NCI-H510A treated with DMSO at 0.1 percent for 48 hours (cell line): ENCODE results near the gene DNAJA3.

Experiments used
- DNase-seq: peaks from one replicate; lab custom pipeline; 2025; lab: John Stamatoyannopoulos, UW

Gene DNAJA3

GRCh38 chr16:4474192-4474961, 48.7 kb downstream of the DNAJA3 start, which contains the start of gene NMRAL1:
Gene NMRAL1 (minus strand): TSS chr16:4474625. CDS start chr16:4474132, 493 bp downstream.
- DNase-seq = peak; percentile 78

DNA sequence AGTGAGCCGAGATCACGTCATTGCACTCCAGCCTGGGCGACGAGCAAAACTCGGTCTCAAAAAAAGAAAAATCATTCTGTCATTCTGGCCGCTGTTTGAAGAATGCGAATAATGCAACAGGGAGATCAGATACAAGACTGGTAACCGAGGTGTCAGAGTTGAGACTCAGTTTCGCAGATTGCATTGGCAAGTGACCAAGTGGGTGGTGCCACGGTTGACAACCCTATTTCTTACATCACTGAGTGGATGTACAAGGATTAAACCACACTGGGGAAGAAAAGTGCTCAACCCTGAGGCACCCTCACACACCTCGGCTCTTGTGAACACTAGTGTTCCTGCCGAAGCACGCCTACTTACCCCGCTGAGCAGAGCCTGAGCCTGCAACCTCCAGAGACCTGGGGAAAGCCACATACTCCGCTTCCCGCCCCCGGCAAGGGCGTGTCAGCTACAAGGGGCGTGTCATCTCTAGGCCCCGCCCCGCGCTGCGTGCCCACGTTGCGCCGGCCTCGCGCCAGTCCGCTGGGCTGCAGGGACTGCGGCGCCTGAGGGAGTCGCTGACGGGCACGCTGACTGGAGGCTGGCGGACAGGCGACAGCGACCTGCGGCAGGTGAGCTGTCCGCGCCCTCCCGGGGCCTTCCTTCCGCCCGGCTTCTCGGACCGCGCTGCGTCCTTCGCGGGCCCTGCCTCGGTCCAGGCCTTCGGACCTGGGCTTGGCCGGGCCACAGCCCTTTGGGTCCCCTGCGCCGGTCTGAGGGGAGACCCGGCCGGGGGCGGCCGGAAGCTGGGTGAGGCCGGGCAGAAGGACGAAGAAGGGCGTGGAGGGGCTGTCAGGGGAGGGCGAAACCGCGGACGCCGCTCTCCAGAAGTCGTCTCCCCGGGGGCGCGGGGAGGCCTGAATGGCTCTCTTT, 50.5 kb downstream of the DNAJA3 start, which contains the start of gene HMOX2:
Gene HMOX2, plus strand, starts transcription at position 519 of the 909 bp plus-strand sequence. CDS start 29,127 bp downstream, outside the sequence.
- peak; percentile 77 for DNase-seq

- DNase-seq = no peak
Observed at GRCh38 chr16:4477966-4478365, 52.3 kb downstream of the DNAJA3 start.

GRCh38 chr16:4481526-4481925, 55.9 kb downstream of the DNAJA3 start:
- DNase-seq = peak; percentile 28

GRCh38 chr16:4481963-4482362, 56.3 kb downstream of the DNAJA3 start:
- no peak for DNase-seq

- no peak for DNase-seq
Observed at GRCh38 chr16:4486126-4486893, 60.6 kb downstream of the DNAJA3 start.

DNA sequence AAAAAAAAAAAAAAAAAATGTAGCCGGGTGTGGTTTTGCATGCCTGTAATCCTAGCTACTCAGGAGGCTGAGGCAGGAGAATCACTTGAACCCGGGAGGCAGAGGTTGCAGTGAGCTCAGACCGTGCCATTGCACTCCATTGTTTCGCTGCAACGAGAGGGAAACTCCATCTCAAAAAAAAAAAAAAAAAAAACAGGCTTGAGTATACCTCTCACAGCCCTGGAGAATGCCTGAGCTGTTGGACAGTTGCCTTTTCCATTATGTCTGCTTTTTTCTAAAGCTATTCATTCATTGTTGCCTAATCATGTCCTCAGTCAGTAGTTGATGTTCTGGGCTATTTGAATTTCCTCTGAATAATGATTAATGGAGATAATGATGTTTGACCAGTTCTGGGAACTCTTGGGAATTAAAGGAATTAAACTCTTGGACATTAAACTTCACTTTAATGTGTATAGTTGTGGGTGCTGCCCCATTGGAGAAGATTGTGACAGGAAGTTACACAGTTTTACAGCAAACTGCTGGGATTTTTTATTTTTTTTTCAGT, 62.4 kb downstream of the DNAJA3 start:
- no peak for DNase-seq

DNA sequence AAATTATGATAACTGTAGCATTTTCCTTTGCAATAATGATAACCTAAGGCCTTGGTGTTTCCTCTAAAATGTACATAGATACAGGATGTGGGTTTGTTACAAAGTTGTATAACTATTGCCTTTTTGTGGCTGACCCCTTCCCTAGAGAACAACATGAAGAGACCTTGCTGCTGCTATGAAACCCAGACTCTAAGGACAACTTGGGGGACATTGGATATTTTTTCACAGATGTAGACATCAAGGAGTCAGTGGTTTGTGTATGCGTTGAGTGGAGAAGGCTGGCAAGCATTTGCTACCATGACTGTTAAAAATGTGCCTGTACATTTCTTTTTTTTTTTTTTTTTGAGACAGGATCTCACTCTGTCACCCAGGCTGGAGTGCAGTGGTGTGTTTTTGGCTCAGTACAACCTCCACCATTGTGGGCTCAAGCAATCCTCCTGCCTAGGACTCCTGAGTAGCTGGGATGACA, 62.9 kb downstream of the DNAJA3 start:
- DNase-seq = no peak

DNA sequence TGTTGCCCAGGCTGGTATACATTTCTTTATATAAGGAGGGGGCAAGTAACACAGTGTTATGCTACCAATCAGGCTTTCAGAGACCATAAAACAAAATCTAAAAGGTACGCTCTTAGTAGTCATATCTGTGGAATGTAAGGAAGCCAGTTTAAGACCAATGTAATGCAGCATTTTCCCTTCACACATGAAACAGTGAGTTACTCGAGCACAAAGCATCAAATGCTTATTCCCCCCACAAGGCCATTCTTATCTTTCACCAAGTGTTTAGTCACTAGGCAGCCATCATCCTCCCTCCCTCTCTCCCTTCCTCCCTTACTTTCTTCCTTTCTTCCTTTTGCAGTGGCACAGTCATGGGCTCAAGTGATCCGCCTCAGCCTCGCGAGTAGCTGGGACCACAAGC, 63.4 kb downstream of the DNAJA3 start:
- no peak for DNase-seq

- DNase-seq = no peak
Observed at GRCh38 chr16:4491898-4492297, 66.2 kb downstream of the DNAJA3 start.

DNA sequence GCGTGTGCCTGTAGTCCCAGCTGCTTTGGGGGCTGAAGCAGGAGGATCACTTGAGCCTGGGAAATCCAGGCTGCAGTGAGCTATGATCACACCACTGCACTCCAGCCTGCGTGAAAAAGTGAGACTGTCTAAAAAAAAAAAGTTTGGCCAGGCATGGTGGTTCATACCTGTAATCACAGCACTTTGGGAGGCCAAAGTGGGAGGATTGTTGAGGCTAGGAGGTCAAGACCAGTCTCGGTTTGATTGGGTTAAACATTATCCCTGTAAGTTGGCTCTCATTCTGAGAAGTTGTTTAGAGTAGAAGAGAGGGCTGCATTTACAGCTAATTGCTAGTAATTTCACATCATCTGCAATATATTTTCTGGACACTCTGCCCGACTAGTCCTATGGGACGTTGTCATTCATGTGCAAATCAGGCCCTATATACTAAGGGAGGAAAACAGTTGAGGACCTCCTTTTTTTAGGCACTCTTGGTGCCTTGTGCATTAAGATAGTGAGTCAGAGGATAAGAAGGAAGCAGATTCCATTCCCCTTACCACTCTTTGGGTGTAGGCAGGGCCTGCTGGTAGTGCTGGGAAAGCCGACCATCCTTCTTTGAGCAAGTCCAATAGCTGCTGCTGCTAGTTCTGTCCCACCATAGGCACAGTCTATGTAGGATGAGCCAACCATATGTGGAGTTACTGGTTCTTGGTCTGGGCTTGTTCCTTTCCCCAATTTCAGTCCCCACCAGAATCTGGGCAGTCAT, 69.2 kb downstream of the DNAJA3 start:
- no peak for DNase-seq

- DNase-seq = no peak
Observed at GRCh38 chr16:4495766-4496165, 70.1 kb downstream of the DNAJA3 start.

GRCh38 chr16:4496305-4496704, 70.6 kb downstream of the DNAJA3 start:
- no peak for DNase-seq

GRCh38 chr16:4498546-4499195, 73.0 kb downstream of the DNAJA3 start:
- no peak for DNase-seq

DNA sequence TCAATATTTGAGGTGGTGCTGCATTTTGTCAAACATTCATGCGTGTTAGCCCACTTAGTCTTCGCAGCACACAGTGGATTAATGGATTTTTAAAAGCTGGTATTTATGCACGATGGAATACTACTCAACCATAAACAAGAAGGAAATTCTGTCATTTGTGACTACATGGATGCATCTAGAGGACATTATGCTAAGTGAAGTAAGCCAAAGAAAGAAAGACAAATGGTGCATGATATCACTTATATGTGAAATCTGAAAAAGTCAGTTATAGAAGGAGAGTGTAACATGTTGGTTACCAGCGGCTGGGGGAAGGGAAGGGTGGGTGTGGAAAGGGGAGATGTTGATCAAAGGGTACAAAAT, 73.5 kb downstream of the DNAJA3 start:
- DNase-seq = no peak

DNA sequence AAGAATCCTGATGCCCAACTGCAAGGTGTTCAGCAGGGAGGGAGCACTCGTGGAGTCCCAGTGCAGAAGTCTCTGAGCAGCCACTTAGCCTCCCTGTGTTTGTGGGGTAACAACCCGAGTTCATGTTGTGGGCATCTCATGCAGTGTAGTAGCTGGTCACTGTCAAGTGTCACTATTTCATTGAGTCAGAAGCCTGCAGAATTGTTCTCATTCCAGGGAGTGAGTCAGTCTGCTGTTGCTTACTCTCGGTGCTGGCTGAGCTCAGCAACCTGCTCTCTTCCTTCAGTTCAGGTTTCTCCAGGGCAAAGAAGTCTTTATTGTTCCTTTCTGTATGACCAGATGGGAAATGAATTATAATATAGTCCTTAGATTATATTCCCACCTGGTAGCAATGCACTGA, 74.6 kb downstream of the DNAJA3 start:
- no peak for DNase-seq

DNA sequence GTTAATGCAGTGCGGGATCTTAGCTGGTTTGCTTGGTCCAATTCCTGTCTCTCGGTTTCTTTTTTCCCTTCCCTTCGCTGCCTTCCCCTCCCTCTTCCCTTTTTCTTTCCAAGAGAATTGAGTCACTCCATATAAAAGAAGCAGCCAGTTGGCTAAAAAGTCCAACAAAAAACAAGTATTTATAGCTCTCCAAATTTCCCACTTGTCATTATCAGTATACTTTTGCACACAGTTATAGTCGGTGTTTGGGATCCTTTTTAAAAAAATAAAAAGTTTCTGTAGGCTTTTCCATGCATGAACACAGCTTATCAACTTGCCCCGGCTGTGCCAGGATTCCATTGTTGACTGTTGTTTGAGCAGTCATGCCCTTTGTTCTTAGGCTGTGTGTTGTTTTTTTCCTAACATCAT, 75.4 kb downstream of the DNAJA3 start:
- DNase-seq = no peak

GRCh38 chr16:4505356-4506147, 79.9 kb downstream of the DNAJA3 start:
- no peak for DNase-seq
